ENCODE results near the gene MAML2.

DNA sequence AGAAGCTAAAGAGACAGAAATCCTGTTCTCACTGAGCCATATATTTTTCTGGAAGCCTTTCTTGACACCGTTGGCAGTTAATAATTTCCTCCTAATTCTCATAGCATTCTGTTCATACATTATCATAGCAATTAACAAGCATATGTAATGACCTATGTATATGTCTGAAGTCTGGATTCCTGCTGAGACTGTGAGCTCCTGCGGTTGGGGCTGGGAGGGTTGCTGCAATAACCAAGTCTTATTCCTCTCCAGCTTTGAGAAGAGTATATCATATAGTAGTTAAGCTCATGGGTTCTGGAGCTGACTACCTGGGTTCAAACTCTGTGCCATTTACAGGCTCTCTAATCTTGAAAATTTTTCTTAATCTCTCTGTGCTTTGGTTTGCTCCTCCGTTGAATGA is 175.2 kb downstream of the MAML2 start:
- TF ChIP-seq CTCF (IDR thresholded peaks at IDR 0.05) (no peak), EZH2 (IDR thresholded peaks at IDR 0.05) (no peak), EZH2phosphoT487 (IDR thresholded peaks at IDR 0.05) (no peak)

Measured in neural progenitor cell (in vitro differentiated cells).